Measurements from ENCODE around the gene GOLGA2. TPM values are rescaled to one million over a fixed set of nuclear protein-coding genes. Genes with fewer than 3 reads are reported as not detected.

Gene GOLGA2
- total RNA-seq, 2 experiments from 2014 or later = 72.6 to 72.7 TPM

DNA sequence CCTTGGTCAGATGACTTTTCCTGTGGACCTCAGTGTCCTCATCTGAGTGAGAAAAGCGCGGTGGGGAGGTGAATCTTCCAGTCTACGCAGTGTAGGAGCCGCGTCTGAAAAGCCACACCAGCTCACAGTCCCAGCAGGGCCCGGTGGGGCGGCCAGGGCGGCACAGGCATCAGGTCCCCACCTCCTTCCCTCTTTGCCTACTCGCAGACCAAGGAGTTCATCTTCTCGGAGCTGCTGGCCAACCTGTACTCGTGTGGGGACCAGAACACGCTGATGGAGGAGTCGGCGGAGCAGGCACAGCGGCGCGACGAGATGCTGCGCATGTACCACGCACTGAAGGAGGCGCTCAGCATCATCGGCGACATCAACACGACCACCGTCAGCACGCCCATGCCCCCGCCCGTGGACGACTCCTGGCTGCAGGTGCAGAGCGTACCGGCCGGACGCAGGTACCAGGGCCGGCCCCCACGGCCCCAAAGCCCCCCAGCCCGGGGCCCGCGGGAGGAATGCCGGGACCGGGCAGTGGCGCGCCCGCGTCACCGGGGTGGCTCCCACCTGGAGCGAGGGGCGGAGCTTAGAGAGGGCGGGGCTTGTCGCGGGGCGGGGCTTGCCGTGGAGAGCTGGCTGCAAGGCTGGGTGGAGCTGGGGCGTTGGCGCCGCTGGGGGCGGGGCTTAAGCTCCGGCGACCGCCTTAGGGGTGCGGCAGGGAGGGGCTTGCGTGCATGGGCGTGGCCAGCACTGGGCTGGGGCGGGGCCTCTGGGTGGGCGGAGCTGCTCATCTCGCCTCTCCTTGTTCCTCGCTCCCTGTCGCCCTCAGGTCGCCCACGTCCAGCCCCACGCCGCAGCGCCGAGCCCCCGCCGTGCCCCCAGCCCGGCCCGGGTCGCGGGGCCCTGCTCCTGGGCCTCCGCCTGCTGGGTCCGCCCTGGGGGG lies 25.6 kb downstream of the GOLGA2 start:
- peak overlapping the region; percentile 76 for H3K27ac Mint-ChIP-seq
- H3K4me3 Mint-ChIP-seq = peak overlapping the region; percentile 87
- no peaks in the 10 kb centered on the region for H3K9me3 Mint-ChIP-seq
- ATAC-seq (ENCODE audit: low read depth) (peak; percentile 87), DNase-seq (peak; percentile 100)
- peaks cover 37% of the 10 kb centered on the region for H3K27me3 Mint-ChIP-seq
- POLR2A ChIA-PET = interaction anchor here (0.6 to 1.5 kb wide), 8 partner anchors 10 to 90 kb away, joined by 3 to 6 read pairs (median 4); partner anchors contain the start of genes BBLN, GOLGA2 and SWI5
- peaks cover 17% of the 10 kb centered on the region for H3K4me1 Mint-ChIP-seq
- no peaks in the 10 kb centered on the region for H3K36me3 Mint-ChIP-seq

DNA sequence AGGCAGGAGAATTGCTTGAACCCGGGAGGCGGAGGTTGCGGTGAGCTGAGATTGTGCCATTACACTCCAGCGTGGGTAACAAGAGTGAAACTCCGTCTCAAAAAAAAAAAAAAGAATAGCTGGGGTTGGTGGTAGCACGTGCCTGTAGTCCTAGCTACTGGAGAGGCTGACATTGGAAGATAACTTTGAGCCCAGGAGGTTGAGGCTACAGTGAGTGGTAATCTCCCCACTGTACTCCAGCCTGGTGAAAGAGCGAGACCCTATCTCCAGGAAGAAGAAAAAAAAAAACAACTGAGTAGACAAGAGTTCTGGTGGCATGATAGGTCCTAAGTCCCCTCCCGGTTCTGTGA lies 26.3 kb downstream of the GOLGA2 start:
- H3K9me3 Mint-ChIP-seq = no peaks in the 10 kb centered on the region
- ATAC-seq (ENCODE audit: low read depth) (no peak), DNase-seq (no peak)
- H3K27me3 Mint-ChIP-seq = peaks cover 37% of the 10 kb centered on the region
- H3K27ac Mint-ChIP-seq = peak overlapping the region; percentile 76
- H3K4me1 Mint-ChIP-seq = peaks cover 17% of the 10 kb centered on the region
- no peaks in the 10 kb centered on the region for H3K36me3 Mint-ChIP-seq
- POLR2A ChIA-PET = interaction anchor here (0.7 to 1.5 kb wide), 5 partner anchors 8 to 59 kb away, joined by 3 to 6 read pairs (median 4); no protein-coding TSS in a partner anchor
- H3K4me3 Mint-ChIP-seq = peak overlapping the region; percentile 87

- Mint-ChIP-seq H3K9me3 (no peaks in the 10 kb centered on the region), H3K4me1 (peaks cover 25% of the 10 kb centered on the region), H3K36me3 (no peaks in the 10 kb centered on the region), H3K27me3 (peaks cover 44% of the 10 kb centered on the region), H3K4me3 (no peak overlapping the region), H3K27ac (no peak overlapping the region)
- POLR2A ChIA-PET = no interaction called here
- ATAC-seq (ENCODE audit: low read depth) = no peak
- no peak for DNase-seq
These were observed 28.5 kb downstream of the GOLGA2 start for GRCh38 chr9:128247226-128247803.

DNA sequence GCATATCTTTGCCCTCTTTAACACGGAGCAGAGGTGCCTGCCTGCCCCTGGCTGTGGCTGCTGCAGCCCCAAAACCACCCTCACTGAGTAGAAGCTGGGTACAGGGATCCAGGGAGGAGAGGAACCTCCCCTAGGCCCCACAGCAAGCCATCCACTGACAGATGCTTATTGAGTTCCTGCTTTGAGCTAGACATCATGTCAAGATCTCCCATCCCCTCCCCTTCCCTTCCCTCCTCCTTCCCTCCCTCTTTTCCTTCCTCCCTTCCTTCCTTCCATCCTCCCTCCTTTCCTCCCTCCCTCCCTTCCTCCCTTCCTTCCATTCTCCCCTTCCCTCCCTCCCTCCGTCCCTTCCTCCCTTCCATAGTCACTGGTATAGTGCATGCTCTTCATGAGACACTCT lies 29.3 kb downstream of the GOLGA2 start:
- H3K4me3 Mint-ChIP-seq = no peak overlapping the region
- POLR2A ChIA-PET = no interaction called here
- H3K4me1 Mint-ChIP-seq = peaks cover 25% of the 10 kb centered on the region
- ATAC-seq (ENCODE audit: low read depth) (no peak), DNase-seq (no peak)
- no peaks in the 10 kb centered on the region for H3K36me3 Mint-ChIP-seq
- peaks cover 37% of the 10 kb centered on the region for H3K27me3 Mint-ChIP-seq
- peak overlapping the region; percentile 65 for H3K27ac Mint-ChIP-seq
- H3K9me3 Mint-ChIP-seq = no peaks in the 10 kb centered on the region

- H3K27ac Mint-ChIP-seq = peak overlapping the region; percentile 6
- POLR2A ChIA-PET = no interaction called here
- H3K4me1 Mint-ChIP-seq = peaks cover 21% of the 10 kb centered on the region
- H3K4me3 Mint-ChIP-seq = no peak overlapping the region
- H3K27me3 Mint-ChIP-seq = peaks cover 33% of the 10 kb centered on the region
- ATAC-seq (ENCODE audit: low read depth) (no peak), DNase-seq (no peak)
- no peaks in the 10 kb centered on the region for H3K36me3 Mint-ChIP-seq
- H3K9me3 Mint-ChIP-seq = no peaks in the 10 kb centered on the region
These were observed 30.2 kb downstream of the GOLGA2 start for GRCh38 chr9:128245421-128246151.

DNA sequence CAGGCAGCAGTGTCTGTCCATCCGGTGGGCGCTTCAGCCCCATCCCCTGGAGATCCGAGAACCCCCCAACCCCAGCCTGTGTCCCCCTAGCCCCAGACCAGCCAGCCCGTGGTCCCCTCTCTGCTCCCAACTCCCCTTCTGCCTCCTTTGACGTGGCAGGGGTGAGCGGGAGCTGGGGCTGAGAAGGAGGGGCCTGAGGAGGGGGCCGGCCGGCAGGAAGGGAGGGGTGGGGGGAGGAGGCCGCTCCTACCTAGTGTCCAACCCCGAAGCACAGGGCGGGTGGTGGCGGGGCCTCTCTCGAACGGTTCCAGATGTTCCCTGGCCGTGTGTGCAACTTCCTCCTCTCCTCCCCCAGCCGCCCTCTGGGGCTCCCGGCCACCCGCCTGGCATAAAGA lies 31.0 kb downstream of the GOLGA2 start:
- Mint-ChIP-seq H3K36me3 (no peaks in the 10 kb centered on the region), H3K4me1 (peaks cover 19% of the 10 kb centered on the region), H3K27ac (no peak overlapping the region), H3K4me3 (no peak overlapping the region), H3K9me3 (no peaks in the 10 kb centered on the region), H3K27me3 (peaks cover 31% of the 10 kb centered on the region)
- no peak for DNase-seq
- POLR2A ChIA-PET = no interaction called here
- ATAC-seq (ENCODE audit: low read depth) = no peak

- H3K4me3 Mint-ChIP-seq = no peak overlapping the region
- POLR2A ChIA-PET = no interaction called here
- peaks cover 27% of the 10 kb centered on the region for H3K27me3 Mint-ChIP-seq
- H3K36me3 Mint-ChIP-seq = no peaks in the 10 kb centered on the region
- ATAC-seq (ENCODE audit: low read depth) (no peak), DNase-seq (no peak)
- H3K4me1 Mint-ChIP-seq = peaks cover 15% of the 10 kb centered on the region
- peak overlapping the region; percentile 8 for H3K27ac Mint-ChIP-seq
- no peaks in the 10 kb centered on the region for H3K9me3 Mint-ChIP-seq
These were observed 31.5 kb downstream of the GOLGA2 start for GRCh38 chr9:128244091-128244836.

GRCh38 chr9:128243215-128244018 lies 32.4 kb downstream of the GOLGA2 start:
- Mint-ChIP-seq H3K36me3 (no peaks in the 10 kb centered on the region), H3K4me3 (peak overlapping the region; percentile 23), H3K9me3 (no peaks in the 10 kb centered on the region), H3K27ac (peak overlapping the region; percentile 8), H3K27me3 (peaks cover 19% of the 10 kb centered on the region), H3K4me1 (peaks cover 15% of the 10 kb centered on the region)
- POLR2A ChIA-PET = no interaction called here
- no peak for DNase-seq
- no peak for ATAC-seq (ENCODE audit: low read depth)

DNA sequence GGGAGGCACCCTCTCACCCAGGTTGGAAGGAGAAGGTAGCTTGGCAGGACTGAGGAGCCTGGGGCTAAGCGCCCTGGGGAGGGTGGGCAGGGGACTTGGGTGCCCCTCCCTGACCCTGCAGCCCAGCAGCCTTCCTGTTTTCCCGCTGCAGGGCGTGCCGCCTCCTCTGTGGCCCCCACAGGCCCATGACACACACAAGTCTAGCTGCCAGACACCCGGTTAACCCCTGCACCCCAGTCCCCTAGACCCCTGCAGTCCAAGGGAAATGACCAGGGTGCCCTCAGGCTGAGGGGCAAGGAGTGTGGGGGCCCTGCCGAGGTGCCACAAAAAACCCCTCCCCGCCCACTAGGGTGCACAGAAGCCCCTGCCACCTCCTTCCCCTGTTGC lies 33.0 kb downstream of the GOLGA2 start:
- no peaks in the 10 kb centered on the region for H3K36me3 Mint-ChIP-seq
- no peaks in the 10 kb centered on the region for H3K9me3 Mint-ChIP-seq
- H3K4me3 Mint-ChIP-seq = no peak overlapping the region
- peaks cover 15% of the 10 kb centered on the region for H3K4me1 Mint-ChIP-seq
- no peak overlapping the region for H3K27ac Mint-ChIP-seq
- DNase-seq (no peak), ATAC-seq (ENCODE audit: low read depth) (no peak)
- POLR2A ChIA-PET = no interaction called here
- peaks cover 18% of the 10 kb centered on the region for H3K27me3 Mint-ChIP-seq

- POLR2A ChIA-PET = no interaction called here
- H3K27ac Mint-ChIP-seq = no peak overlapping the region
- DNase-seq (no peak), ATAC-seq (ENCODE audit: low read depth) (no peak)
- no peak overlapping the region for H3K4me3 Mint-ChIP-seq
- peaks cover 16% of the 10 kb centered on the region for H3K27me3 Mint-ChIP-seq
- no peaks in the 10 kb centered on the region for H3K36me3 Mint-ChIP-seq
- no peaks in the 10 kb centered on the region for H3K9me3 Mint-ChIP-seq
- H3K4me1 Mint-ChIP-seq = peaks cover 15% of the 10 kb centered on the region
These were observed 33.7 kb downstream of the GOLGA2 start for GRCh38 chr9:128242124-128242523.

DNA sequence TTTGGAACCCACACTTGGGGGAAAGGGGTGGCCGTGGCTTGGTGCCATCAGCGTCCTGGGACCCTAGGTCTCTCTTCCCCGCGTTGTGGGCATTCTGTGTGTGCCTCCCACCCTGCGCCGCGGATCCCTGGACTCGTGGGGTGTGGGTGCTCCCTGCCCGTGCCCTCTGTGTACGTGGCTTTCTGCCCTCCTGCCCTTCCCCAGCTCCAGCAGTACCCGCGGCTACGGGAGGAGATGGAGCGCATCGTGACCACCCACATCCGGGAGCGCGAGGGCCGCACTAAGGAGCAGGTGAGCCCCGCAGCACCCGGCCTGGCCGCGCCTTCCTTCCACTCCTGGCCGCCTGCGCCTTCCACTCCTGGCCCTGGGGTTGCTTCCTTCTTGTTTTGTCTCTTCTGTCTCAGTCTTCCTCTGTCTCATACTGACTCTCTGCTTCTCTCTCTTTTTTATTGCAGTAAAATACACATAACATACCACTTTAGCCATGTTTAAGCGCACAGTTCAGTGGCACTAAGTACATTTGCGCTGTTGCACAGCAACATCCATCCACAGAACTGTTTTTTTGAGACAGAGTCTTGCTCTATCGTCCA lies 41.9 kb downstream of the GOLGA2 start:
- Mint-ChIP-seq H3K27me3 (no peaks in the 10 kb centered on the region), H3K36me3 (no peaks in the 10 kb centered on the region)
- no peak for ATAC-seq (ENCODE audit: low read depth)

More for the DNA sequence above, 41.9 kb downstream of the GOLGA2 start:
- Mint-ChIP-seq H3K4me1 (no peaks in the 10 kb centered on the region), H3K4me3 (no peak overlapping the region), H3K9me3 (no peaks in the 10 kb centered on the region), H3K27ac (no peak overlapping the region)
- DNase-seq = no peak
- POLR2A ChIA-PET = no interaction called here
